ENCODE results near the gene ALS2CL.

The ALS2CL gene

GRCh38 chr3:46676601-46677410, 16.7 kb downstream of the ALS2CL start:
- DNase-seq: no peak

- peak; percentile 98 for DNase-seq
Measured at GRCh38 chr3:46675843-46676567, 17.5 kb downstream of the ALS2CL start.

- DNase-seq: no peak
Measured at GRCh38 chr3:46675426-46675825, 18.1 kb downstream of the ALS2CL start.

- peak; percentile 29 for DNase-seq
Measured at GRCh38 chr3:46674031-46674845, 19.2 kb downstream of the ALS2CL start.

GRCh38 chr3:46673151-46674030, 20.1 kb downstream of the ALS2CL start:
- no peak for DNase-seq

- no peak for DNase-seq
Measured at GRCh38 chr3:46672349-46672695, 21.2 kb downstream of the ALS2CL start.

- no peak for DNase-seq
Measured at GRCh38 chr3:46671541-46672348, 21.7 kb downstream of the ALS2CL start.

GRCh38 chr3:46670891-46671427, 22.5 kb downstream of the ALS2CL start:
- no peak for DNase-seq

GRCh38 chr3:46670000-46670890, 23.2 kb downstream of the ALS2CL start:
- no peak for DNase-seq

GRCh38 chr3:46669191-46669999, 24.1 kb downstream of the ALS2CL start:
- no peak for DNase-seq

- DNase-seq: no peak
Measured at GRCh38 chr3:46668591-46668990, 24.9 kb downstream of the ALS2CL start.

GRCh38 chr3:46668116-46668515, 25.4 kb downstream of the ALS2CL start:
- no peak for DNase-seq

- no peak for DNase-seq
Measured at GRCh38 chr3:46667657-46668056, 25.8 kb downstream of the ALS2CL start.

- no peak for DNase-seq
Measured at GRCh38 chr3:46667061-46667621, 26.3 kb downstream of the ALS2CL start.

GRCh38 chr3:46666453-46666845, 27.0 kb downstream of the ALS2CL start:
- DNase-seq: no peak

GRCh38 chr3:46665763-46666452, 27.6 kb downstream of the ALS2CL start:
- DNase-seq: peak; percentile 82

- DNase-seq: no peak
Measured at GRCh38 chr3:46664971-46665762, 28.3 kb downstream of the ALS2CL start.
